HEK293 (cell line): ENCODE measurements around the gene CFAP73.

Experiments
- CTCF ChIA-PET: fragments of 350-600 bp; formaldehyde crosslinking; extraction: SDS; loops from one replicate; lab custom pipeline; 2021; ENCODE audit warnings: antibody characterized with exemption; lab: Yijun Ruan, JAX
- POLR2A ChIA-PET: fragments of 300-600 bp; formaldehyde crosslinking; extraction: SDS; loops from one replicate; lab custom pipeline; 2020; ENCODE audit warnings: antibody characterized with exemption, inconsistent platforms; lab: Yijun Ruan, JAX
- H3K27ac ChIP-seq: fragments of 200-500 bp; sonication (Bioruptor generic); 2 replicates; pipeline ENCODE4 v1.5.1; 2014; ENCODE audit warnings: low read depth, low read length, control low read depth, inconsistent platforms; ENCODE audit errors: extremely low read depth
- H3K36me3 ChIP-seq, 2 experiments: fragments of 200-500 bp in 1 of 2; sonication (Bioruptor generic) in 1 of 2; 1 replicate in 1 of 2; 2 replicates in 1 of 2; pipeline ENCODE4 v1.5.1; 2014 to 2017; ENCODE audit warnings: inconsistent platforms in 2 of 2, low read length in 2 of 2; ENCODE audit not compliant: control insufficient read depth in 2 of 2, insufficient read depth in 1 of 2
- H3K4me1 ChIP-seq: fragments of 200-500 bp; sonication (Bioruptor generic); 2 replicates; pipeline ENCODE4 v1.5.1; 2014; ENCODE audit warnings: mild to moderate bottlenecking, low read length, inconsistent platforms; ENCODE audit not compliant: control insufficient read depth, insufficient read depth
- H3K4me3 ChIP-seq: 2 replicates; pipeline ENCODE4 v1.5.1; 2011; ENCODE audit warnings: low read depth, mild to moderate bottlenecking, control low read depth, low read length, moderate library complexity
- H3K9me3 ChIP-seq: fragments of 200-500 bp; sonication (Bioruptor generic); 2 replicates; pipeline ENCODE4 v1.5.1; 2014; ENCODE audit warnings: low read depth, low read length, inconsistent platforms; ENCODE audit not compliant: control insufficient read depth, insufficient read depth
- GLIS1 ChIP-seq: fragments of 450-650 bp; formaldehyde crosslinking; IDR thresholded peaks from 2 replicates; pipeline ENCODE4 v1.5.1; 2016; ENCODE audit warnings: missing biosample characterization, missing genetic modification characterization
- GLIS2 ChIP-seq: fragments of 450-650 bp; formaldehyde crosslinking; IDR thresholded peaks from 2 replicates; pipeline ENCODE4 v1.5.1; 2016; ENCODE audit warnings: missing biosample characterization, missing genetic modification characterization
- KLF8 ChIP-seq: fragments of 450-650 bp; formaldehyde crosslinking; IDR thresholded peaks from 2 replicates; pipeline ENCODE4 v1.5.1; 2016; ENCODE audit warnings: missing biosample characterization, missing genetic modification characterization
- PATZ1 ChIP-seq: fragments of 450-650 bp; formaldehyde crosslinking; IDR thresholded peaks from 2 replicates; pipeline ENCODE4 v1.5.1; 2016; ENCODE audit warnings: missing biosample characterization, missing genetic modification characterization
- PRDM2 ChIP-seq: fragments of 450-650 bp; formaldehyde crosslinking; IDR thresholded peaks from 2 replicates; pipeline ENCODE4 v1.5.1; 2016; ENCODE audit warnings: missing biosample characterization, missing genetic modification characterization, borderline replicate concordance
- SCRT1 ChIP-seq: fragments of 450-650 bp; formaldehyde crosslinking; IDR thresholded peaks from 2 replicates; pipeline ENCODE4 v1.5.1; 2016; ENCODE audit warnings: missing biosample characterization, missing genetic modification characterization, borderline replicate concordance
- SCRT2 ChIP-seq: fragments of 450-650 bp; formaldehyde crosslinking; IDR thresholded peaks from 2 replicates; pipeline ENCODE4 v1.5.1; 2016; ENCODE audit warnings: missing biosample characterization, missing genetic modification characterization
- ZBTB44 ChIP-seq: fragments of 450-650 bp; IDR thresholded peaks from 2 replicates; pipeline ENCODE4 v1.5.1; 2018; ENCODE audit warnings: missing biosample characterization, mild to moderate bottlenecking, missing genetic modification characterization
- ZNF114 ChIP-seq: fragments of 450-650 bp; formaldehyde crosslinking; IDR thresholded peaks from 2 replicates; pipeline ENCODE4 v1.5.0; 2017; ENCODE audit warnings: missing biosample characterization, missing genetic modification characterization
- ZNF155 ChIP-seq: fragments of 450-650 bp; formaldehyde crosslinking; IDR thresholded peaks from 2 replicates; pipeline ENCODE4 v1.5.1; 2016; ENCODE audit warnings: missing biosample characterization, missing genetic modification characterization
- ZNF18 ChIP-seq: fragments of 450-650 bp; formaldehyde crosslinking; IDR thresholded peaks from 2 replicates; pipeline ENCODE4 v1.5.1; 2016; ENCODE audit warnings: missing biosample characterization, missing genetic modification characterization
- ZNF449 ChIP-seq: fragments of 450-650 bp; formaldehyde crosslinking; IDR thresholded peaks from 2 replicates; pipeline ENCODE4 v1.5.1; 2017; ENCODE audit warnings: missing biosample characterization, mild to moderate bottlenecking, missing genetic modification characterization, moderate library complexity
- ZNF501 ChIP-seq: fragments of 450-650 bp; formaldehyde crosslinking; IDR thresholded peaks from 2 replicates; pipeline ENCODE4 v1.5.1; 2016; ENCODE audit warnings: missing biosample characterization, missing genetic modification characterization
- TF ChIP-seq, protein P1 (sequence below): fragments of 450-650 bp; formaldehyde crosslinking; IDR thresholded peaks from 2 replicates; pipeline ENCODE4 v1.5.1; 2016; ENCODE audit warnings: missing biosample characterization, missing genetic modification characterization
- TF ChIP-seq, protein P2 (sequence below): fragments of 450-650 bp; formaldehyde crosslinking; IDR thresholded peaks from 2 replicates; pipeline ENCODE4 v1.5.1; 2016; ENCODE audit warnings: missing biosample characterization, missing genetic modification characterization

Gene CFAP73

DNA sequence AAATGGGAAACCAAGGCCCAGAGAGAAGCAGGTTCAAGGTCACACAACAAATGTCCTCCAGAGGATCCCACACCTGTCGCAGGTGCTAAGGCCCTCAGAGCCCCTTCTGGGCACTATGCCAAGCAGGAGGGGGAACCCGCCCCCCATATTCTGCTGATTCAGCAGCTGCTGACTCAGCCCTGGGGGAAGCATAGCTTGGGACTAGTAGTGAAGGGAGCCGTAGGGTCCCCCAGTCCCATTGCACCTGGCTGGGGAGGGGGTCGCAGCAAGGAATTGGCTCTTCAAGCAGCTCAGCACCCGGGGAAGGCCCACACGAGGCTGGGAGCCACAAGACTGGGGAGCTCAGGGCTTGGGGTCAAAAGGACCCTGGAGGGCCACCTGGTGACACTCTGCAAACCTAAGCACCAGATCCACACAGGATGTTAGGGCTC is 15.0 kb upstream of the CFAP73 start (continued):
- TF ChIP-seq PRDM2 (tag by site-specific recombination) (no peak), GLIS1 (tag by site-specific recombination) (0 out of 2 replicates have a peak, but pooled peaks have one; percentile 17), ZNF114 (tag by site-specific recombination) (no peak), ZNF449 (tag by site-specific recombination) (no peak), ZNF155 (tag by site-specific recombination) (no peak)

DNA sequence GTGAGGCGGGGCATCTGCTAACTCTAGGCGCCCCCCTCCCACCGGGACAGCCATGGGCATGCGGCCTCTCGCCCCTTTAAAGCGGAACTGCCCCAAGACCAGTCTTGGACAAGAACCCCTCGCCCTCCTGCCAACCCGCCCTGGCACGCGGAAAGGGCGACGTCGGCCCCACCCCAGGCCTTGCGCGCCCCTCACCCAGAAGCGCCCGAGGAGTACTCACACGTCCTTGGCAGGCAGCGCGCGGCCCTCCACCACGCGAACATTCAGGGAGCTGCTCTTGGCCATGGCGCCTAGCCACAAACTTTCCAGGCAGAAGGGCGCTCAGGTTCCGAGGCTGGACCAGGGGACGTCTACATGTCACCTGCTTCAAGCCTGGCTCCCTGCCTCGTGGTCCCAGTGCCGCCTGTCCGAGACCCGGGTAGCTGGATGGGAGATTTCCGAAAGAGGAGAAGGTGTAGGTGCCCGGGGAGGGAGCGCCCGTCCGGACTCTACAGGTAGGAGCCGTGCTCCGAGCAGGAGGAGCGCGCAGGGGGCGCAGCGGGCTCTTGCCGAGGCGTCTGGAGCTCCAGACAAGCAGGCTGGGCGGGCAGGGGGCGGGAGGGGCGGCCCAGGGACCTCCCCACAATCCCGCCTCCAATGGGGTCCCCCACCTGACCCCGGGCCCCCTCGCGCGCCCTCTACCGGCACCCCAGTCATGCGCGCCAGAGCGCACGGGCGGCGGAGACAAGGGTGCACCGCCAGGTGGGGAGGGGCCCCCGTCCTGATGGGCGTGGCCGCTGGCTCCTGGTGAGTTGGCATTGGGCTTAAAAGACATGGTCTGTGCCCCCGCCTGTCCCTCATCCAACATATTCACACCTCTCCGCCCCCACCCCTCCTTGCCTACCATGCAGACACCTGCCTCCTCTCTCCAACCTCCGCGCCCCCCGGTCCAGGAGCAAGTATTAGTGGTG is 14.1 kb upstream of the CFAP73 start, which contains the start of gene RASAL1:
RASAL1 (minus strand) TSS at position 584 of the 950 bp plus-strand sequence; CDS start at position 285, 299 bp downstream.
- peaks cover 6% of the 10 kb centered on the region; the same call in 1 of the 2 replicates for H3K4me1 ChIP-seq
- peak within 1 kb of the TSS; percentile 23 for H3K4me3 ChIP-seq
- H3K27ac ChIP-seq = no peak within 1 kb of the TSS
- ChIA-PET CTCF (interaction anchor here (0.6 to 2.6 kb wide), 9 partner anchors 7 to 475 kb away, joined by 3 to 9 read pairs (median 3); partner anchors contain the start of gene CFAP73), POLR2A (interaction anchor here (2.0 kb wide), 1 partner anchor 17 kb away, joined by 5 read pairs; no protein-coding TSS in a partner anchor)
- H3K9me3 ChIP-seq = no peaks in the 10 kb centered on the region
- no peaks in the 10 kb centered on the region for H3K36me3 ChIP-seq
- TF ChIP-seq PATZ1 (tag by site-specific recombination) = peak; percentile 92
- peak; percentile 53; the same call in 1 of the 2 replicates for TF ChIP-seq SCRT1 (tag by site-specific recombination)
- TF ChIP-seq SCRT2 (tag by site-specific recombination) = peak; percentile 78
- peak; percentile 53; the same call in 1 of the 2 replicates for TF ChIP-seq ZNF18
- TF ChIP-seq KLF8 (tag by site-specific recombination) = no peak; the same call in 1 of the 2 replicates
- no peak for TF ChIP-seq ZBTB44 (tag by site-specific recombination)
- peak; percentile 27; the same call in 1 of the 2 replicates for TF ChIP-seq ZNF501 (tag by site-specific recombination)
- TF ChIP-seq GLIS2 (tag by site-specific recombination) = peak; percentile 75
- TF ChIP-seq, protein P1, sequence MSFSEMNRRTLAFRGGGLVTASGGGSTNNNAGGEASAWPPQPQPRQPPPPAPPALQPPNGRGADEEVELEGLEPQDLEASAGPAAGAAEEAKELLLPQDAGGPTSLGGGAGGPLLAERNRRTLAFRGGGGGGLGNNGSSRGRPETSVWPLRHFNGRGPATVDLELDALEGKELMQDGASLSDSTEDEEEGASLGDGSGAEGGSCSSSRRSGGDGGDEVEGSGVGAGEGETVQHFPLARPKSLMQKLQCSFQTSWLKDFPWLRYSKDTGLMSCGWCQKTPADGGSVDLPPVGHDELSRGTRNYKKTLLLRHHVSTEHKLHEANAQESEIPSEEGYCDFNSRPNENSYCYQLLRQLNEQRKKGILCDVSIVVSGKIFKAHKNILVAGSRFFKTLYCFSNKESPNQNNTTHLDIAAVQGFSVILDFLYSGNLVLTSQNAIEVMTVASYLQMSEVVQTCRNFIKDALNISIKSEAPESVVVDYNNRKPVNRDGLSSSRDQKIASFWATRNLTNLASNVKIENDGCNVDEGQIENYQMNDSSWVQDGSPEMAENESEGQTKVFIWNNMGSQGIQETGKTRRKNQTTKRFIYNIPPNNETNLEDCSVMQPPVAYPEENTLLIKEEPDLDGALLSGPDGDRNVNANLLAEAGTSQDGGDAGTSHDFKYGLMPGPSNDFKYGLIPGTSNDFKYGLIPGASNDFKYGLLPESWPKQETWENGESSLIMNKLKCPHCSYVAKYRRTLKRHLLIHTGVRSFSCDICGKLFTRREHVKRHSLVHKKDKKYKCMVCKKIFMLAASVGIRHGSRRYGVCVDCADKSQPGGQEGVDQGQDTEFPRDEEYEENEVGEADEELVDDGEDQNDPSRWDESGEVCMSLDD (tag by site-specific recombination) = peak; percentile 66; the same call in 1 of the 2 replicates
- TF ChIP-seq, protein P2, sequence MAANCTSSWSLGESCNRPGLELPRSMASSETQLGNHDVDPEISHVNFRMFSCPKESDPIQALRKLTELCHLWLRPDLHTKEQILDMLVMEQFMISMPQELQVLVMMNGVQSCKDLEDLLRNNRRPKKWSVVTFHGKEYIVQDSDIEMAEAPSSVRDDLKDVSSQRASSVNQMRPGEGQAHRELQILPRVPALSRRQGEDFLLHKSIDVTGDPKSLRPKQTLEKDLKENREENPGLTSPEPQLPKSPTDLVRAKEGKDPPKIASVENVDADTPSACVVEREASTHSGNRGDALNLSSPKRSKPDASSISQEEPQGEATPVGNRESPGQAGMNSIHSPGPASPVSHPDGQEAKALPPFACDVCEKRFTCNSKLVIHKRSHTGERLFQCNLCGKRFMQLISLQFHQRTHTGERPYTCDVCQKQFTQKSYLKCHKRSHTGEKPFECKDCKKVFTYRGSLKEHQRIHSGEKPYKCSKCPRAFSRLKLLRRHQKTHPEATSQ (tag by site-specific recombination) = no peak
